ENCODE data around the gene RNPS1.
"Not testable (repeated sequence)": the region's sequence is repeated elsewhere in the genome, so short reads cannot be mapped to it uniquely, and the experiment has no call there.

The RNPS1 gene

DNA sequence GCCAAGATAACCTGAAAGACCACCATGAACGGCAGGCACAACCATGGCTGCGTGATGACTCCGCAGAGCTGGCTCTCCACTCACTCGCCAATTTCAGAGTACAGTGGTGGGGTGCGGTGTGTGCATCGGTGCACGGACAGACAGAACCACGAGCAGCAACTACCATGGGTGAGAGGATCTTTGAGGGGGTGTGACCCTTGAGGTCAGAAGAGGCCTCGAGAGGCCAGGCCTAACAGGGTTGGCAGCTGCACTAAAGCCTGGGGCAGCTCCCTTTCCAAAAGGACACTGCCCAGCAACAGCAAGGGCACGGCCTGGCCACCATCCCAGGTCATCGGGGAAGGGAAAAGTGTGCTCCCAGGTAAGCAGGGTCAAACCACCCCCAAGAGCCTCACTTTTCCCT lies 14.6 kb downstream of the RNPS1 start:
- DNase-seq, result no peak

DNA sequence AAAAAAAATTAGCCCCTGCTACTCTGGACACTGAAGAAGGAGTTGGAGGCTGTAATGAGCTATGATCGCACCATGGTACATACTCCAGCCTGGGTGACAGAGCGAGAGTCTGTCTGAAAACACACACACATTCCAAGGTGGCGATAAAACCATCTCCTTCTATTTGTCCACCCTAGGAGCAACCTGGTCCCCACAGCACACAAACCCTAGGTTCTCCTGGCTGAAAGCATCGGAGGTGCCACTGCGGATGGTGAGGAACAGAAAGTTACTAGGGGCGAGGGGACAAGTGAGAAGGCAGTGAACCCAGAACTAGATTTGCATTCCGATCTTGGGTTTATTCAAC lies 15.1 kb downstream of the RNPS1 start:
- no peak for DNase-seq

DNA sequence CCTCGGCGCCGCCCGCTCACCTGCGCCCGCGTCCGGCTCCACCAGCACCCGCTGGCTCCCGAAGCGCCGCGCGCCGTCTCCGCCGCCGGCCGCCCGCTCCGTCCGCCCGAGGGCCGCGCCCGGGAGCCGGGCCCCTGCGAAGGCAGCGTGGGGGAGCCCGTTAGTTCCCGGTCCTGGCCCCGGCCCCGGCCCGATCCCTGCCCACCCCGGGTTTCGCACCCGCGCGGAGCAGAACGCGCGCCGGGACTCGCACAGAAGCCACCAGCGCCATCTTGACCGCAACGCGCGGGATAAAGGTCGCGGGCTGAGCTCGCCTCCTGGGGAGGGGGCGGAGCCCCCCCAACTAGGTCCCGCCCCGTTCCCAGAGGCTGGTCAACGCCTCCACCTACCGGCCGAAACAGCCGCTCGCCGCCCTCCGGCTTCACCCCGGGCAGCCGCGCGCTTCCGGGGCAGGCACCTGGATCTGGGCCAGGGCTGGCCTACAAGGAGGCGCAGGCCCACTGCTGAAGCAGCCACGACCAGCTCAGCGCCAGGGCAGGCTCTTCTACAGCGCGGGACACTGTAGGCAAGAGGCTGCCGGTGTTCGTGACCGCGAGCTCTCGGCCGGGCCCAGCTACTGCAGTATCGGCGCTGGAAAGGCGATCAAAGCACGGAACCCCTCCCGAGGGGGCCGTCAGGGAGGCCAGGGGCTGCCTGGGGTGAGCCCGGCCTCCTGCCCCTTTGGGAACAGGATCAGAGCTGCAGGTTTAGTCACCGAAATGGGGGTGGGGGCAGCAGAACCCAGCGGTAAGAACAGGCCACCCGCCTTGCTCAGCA lies 16.4 kb downstream of the RNPS1 start, which contains the start of gene ECI1:
Gene ECI1 (minus strand): TSS at position 292 of the 816 bp plus-strand sequence. CDS start 21 bp downstream, at position 271.
- peak; percentile 72 to 95 for DNase-seq

DNA sequence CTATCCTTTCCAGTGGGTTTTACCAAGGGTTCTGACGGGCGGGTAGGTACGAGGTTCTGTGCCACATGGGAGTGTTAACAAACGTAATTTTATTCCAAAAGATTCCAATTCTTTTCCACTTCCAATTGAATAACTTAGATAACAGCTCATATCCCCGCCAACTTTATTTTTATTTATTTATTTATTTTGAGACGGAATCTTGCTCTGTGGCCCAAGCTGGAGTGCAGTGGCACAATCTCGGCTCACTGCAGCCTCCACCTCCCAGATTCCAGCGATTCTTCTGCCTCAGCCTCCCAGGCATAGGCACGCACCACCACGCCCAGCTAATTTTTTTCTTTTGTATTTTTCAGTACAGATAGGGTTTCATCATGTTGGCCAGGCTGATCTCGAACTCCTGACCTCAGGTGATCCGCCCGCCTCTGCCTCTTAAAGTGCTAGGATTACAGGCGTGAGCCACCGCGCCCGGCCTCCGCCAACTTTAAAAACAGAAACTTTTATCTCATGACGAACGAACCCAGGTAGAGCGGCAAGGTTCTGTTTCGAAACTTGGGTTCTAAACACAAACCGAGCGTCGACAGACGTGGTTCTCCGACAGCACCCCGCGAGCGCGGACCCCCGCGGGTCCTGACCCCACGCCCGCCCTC lies 17.2 kb downstream of the RNPS1 start:
- no peak for DNase-seq

DNA sequence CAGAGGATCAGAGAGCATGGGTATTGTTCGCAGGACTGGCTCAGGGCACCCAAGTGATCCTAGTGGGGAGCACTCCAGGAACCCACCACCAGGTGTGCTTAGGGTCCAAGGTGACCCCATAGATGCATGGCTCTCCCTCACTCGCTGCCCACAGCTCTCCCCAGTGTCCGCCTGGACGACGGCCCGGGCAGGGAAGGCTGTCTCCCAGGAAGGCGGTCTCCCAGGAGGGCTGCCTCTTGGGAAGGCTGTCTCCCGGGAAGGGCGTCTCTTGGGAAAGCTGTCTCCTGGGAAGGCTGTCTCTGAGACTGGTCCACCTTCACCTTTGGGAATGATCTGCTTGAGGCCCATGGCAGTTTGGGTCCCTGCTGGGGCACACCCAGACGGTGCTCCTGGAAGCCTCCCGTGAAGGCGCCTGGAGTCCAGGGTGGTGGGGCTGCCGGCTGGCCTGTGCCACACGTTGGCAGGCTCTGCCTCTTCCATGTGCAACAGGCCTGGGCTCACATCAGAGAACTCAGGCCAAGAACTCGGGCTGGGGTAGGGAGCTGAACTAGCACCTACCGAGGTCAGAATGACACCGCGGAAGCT lies 21.5 kb downstream of the RNPS1 start:
- DNase-seq, result no peak

DNA sequence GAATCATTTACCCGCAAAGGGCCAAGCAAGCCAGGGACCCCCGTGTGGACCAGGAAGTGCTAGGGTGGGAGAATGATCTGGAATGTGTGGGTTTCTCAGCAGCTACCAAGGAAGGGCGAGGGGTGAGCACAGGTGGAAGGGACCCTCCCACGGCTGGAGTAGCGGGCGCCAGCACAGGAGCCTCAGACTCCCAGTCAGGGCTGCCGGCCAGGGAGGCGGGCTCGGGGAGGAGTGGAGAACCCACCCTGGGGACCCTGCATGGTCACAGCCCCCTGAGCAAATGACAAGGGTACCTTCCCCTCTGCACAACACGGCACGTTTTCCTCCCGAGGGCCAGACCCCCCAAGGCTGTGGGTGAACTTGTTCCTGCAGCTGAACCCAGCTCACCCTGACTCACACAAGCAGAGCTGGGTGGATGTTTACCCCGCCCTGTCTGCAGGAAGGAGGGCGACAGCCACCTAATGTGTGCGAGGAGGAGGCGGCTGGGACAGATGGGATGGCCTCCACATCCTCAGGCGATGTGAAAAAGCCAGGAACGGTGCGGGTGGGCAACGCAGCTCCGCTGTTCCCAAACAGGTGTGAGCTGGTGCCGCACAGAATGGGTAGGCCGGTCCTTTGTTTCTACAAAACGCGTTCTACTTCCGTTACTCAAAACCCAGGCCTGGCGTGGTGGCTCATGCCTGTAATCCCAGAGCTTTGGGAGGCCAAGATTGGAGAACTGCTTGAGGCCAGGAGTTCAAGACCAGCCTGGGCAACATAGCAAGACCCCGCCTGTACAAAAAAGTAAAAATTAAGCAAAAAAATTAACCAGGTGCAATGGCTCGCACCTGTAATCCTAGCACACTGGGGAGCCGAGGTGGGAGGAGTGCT lies 22.8 kb downstream of the RNPS1 start:
- no peak for DNase-seq

DNA sequence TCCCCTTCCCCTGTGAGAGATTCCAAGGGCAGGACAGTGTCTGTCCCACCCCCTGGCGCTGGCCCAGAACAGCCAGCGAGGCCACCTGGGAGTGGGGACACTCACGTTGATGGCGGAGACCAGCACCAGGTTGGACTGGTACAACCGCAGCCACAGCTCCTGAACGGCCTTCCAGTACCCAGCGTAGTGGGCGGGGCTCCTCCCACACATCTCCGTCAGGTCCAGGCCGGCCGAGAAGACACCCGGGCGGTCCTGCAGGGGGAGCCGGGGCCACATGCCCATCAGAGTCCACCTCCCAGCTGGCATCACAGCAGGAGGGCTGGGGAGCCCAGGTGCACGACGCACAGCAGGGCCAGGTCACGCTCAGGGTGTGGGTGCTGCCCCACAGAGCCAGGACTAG lies 23.6 kb downstream of the RNPS1 start:
- DNase-seq, result no peak

DNA sequence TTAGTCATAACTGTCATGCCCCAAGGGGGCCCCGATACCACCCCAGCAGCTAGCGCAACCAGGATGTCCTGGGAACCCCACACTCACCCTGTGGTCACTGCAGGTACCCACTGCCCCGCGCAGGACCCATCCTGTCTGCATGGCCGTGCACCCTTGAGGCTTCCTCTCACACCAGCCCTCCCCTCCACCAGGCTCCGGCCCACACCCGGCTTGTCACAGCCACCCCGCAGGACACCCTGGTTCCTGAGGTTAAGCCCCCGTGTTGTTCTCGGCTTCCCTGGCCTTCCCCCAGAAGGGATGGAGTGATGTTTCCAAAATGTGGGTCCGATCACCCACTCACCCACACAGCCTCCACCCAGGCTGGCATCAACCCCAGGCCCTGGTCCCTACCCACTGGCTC lies 24.1 kb downstream of the RNPS1 start:
- DNase-seq, result no peak

DNA sequence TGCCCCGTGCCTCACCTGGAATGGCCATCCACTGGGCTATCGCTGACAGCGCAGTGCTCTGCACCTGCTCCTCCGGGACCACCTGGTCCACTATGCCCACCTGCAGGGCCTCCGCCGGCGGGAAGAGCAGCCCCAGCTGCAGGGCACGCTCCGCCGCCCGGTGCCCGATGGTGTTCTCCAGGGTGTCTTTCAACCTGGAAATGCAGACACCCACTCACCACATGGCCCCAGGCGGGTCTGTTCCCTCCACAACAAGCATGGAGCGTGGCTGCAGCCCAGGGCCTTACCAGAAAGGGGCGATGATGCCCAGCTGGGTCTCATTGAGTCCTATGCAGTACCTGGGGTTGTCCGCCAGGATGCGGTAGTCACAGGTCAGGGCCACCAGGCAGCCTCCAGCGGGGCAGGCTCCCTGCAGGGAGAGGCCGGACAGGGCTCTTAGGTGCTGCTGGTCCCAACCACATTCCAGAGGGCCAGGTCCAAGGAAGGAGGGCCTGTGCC lies 24.8 kb downstream of the RNPS1 start:
- DNase-seq, result no peak

DNA sequence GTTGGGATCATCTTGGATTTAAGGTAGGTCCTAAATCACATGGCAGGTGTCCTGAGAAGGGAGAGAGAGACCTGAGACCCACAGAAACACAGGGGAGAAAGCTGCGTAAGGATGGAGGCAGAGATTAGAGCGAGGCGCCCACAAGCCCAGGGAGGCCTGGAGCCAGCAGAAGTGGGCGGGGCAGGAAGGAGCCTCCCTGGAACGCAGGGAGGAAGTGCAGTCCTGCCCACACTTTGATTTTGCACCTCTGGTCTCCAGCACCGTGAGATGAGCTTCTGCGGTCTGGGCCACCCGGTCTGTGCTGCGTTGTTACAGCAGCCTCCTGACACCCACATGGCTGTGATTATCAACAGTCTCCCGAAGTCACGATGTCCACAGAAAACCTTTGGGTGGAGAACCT lies 25.3 kb downstream of the RNPS1 start:
- DNase-seq, result no peak

DNA sequence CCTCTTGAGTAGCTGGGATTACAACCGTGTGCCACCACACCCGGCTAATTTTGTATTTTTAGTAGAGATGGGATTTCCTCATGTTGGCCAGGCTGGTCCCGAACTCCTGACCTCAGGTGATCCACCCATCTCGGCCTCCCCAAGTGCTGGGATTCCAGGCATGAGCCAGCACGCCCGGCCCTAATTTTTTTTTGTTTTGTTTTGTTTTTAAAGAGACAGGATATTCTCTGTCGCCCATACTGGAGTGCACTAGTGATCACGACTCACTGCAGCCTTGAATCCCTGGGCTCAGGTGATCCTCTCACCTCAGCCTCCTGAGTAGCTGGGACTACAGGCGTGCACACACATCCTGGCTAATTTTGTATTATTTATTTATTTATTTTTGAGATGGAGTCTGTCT lies 27.6 kb downstream of the RNPS1 start:
- DNase-seq, result not testable (repeated sequence)

DNA sequence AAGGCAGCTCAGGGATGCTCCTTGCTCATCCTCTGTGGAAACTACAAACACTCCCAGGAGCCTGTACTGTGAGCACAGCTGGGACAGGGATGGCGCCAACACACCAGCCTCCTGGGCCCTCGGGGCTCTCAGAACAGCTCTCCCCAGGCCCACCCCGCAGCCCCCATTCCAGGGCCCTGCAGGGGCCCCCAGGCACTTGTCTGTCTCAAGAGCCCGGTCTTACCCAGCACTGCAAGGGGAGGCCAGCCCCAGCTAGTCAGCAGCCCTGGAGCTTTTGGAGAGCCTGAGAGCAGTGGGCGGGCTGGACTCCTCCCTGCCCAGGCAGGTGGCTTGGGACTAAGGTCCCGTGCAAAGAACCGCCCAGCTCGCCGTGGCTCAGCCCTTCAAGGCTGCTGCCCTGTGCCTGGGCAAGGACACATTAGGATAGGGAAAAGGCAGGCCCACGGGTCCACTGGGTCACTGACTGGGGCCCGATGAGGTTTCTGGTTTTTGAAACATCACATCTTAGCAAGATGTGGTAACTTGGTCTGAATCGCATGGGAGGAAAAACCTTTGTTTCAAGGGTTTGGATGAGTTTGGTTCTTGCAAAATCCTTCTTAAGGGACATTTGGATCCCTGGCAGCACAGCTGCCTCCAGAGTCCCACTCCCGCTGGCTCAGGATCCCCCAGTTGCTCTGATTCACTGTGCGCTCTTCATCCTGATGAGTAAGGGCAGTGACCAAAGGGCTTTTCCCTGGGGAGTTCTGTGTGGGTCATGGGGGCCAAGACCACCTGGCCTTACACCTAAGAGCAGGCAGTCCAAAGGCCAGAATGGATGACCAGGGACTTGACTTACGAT lies 28.9 kb downstream of the RNPS1 start:
- no peak for DNase-seq

DNA sequence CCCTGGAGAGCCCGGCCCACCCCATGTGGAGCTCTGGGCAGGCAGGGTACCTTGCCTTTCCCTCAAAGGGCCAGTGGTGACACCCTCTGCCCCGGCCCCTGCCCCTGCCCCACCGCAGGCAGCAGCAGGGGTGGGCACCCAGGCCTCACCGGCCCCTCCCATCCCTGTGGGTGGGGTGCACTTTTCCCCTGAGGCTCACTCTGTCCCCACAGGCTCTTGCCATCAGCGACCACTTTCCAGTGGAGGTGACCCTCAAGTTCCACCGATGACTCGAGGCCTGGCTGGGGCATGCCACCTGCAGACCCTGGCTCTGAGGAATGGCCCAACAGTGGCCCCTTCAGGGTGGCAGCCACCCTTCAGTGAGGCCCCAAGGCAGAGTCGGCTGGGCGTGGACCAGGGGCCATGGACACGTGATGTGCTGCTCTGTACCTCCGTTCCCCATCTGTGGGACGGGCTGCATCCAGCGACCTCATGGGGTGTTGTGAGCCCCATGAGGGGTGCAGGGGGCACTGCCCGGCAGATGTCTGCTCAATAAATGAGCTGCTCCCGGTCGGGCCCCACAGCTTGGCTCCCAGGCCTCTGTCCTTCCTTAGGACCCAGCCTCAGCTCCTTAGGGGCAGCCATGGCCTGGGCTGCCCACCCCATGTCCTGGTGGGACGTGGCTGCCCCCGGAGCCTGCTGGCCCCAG lies 29.6 kb downstream of the RNPS1 start:
- no peak for DNase-seq

DNA sequence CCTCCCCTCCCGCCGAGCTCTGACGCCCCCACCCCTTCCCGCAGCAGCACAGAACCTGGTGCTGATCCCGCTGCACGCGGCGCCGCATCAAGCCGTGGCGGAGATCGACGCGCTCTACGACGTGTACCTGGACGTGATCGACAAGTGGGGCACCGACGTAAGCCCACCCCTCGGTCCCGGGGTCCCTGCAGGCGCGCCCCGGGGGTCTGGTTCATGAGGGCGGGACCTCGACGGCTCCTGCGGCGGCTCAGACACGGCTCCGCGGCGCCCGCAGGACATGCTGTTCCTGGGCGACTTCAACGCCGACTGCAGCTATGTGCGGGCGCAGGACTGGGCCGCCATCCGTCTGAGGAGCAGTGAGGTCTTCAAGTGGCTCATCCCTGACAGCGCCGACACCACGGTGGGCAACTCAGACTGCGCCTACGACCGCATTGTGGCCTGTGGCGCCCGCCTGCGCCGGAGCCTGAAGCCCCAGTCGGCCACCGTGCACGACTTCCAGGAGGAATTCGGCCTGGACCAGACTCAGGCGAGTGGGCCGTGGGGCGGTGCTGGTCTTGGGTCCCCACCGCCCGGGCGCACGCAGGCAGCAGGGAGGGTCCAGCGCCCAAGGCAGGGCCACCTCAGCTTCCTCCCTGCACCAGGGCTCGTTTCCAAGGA lies 30.3 kb downstream of the RNPS1 start:
- DNase-seq, result no peak

DNA sequence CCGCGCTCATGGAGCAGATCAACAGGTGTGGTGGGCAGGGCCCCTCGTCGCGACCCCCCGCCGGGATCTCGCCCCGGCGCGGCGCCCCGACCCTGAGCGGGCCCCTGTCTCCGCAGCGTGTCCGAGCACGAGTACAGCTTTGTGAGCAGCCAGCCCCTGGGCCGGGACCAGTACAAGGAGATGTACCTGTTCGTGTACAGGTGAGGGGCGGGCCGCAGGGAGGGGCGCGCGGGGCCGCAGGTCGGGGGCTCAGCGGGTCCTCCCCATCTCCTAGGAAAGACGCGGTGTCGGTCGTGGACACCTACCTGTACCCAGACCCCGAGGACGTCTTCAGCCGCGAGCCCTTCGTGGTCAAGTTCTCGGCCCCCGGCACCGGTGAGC lies 30.8 kb downstream of the RNPS1 start:
- DNase-seq, result no peak

DNA sequence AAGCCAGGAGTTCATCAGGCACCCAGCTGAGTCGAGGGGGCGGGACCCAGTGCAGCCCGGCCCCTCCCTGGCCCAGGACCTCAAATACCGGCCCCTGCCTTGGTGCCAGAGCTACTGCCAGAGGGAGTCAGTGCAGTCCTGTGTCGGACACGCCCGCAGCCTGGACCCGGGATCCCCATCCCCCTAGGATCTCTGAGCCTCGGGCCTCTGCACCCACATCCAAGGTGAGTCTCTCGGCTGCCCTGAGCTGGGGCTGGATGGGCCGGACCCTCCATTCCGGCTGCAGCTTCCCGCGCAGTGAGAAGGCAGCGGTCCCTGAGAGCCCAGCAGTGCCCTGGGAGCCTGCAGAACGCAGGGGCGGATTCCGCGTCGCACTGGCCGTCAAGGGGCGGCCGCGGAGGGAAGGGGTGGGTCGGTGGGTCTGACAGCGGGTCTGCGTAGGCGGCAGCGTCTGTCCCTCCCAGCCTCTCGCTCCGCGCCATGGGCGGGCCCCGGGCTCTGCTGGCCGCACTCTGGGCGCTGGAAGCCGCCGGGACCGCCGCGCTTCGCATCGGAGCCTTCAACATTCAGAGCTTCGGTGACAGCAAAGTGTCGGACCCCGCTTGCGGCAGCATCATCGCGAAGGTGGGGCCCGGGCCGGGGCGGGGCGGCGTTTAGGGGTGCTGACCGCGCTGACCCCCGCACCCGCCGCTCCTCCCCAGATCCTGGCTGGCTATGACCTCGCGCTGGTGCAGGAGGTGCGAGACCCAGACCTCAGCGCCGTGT lies 31.4 kb downstream of the RNPS1 start, which contains the start of gene DNASE1L2:
Gene DNASE1L2 (plus strand): TSS at position 108 of the 765 bp plus-strand sequence. CDS start 373 bp downstream, at position 481.
- no peak for DNase-seq

DNA sequence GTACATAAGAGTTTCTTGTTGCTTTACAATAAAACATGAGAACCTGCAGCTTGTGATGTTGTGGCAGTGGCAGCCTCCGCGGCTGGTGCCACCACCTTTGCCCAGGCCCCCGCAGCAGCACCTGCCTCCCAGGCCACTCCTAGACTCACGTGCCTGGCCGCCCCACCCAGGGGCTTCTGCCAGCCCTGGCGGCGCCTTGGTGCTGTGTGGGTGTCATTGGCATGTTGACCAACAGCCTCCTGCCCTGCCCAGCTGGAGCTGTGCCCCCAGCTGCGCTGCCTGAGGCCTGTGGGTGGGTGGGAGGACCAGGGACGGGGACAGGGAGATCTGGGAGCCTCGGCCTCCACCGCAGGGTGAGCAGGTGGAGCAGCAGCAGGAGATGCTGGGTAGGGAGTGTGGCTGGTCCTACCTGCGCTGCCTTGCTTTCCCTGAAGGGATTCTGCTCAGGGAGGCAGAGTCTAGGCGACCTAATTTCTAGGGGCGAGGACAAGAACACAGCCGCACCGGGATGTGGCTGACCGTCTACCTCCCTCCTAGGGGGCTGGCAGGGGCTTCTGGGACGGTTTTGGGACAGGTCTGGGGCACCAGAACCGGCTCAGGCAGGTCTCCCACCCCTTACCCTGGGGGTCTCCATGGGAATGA lies 32.1 kb downstream of the RNPS1 start:
- no peak for DNase-seq

DNA sequence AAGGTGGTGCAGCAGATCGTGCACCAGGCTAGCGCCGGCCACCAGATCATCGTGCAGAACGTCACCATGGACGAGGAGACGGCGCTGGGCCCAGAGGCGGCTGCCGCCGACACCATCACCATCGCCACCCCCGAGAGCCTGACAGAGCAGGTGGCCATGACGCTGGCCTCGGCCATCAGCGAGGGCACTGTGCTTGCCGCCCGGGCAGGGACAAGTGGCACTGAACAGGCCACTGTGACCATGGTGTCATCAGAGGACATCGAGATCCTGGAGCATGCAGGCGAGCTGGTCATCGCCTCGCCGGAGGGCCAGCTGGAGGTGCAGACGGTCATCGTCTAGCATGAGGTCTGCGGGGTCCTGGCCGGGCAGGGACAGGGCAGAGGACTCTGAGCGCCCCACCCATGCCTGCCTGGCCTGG lies 32.7 kb downstream of the RNPS1 start:
- no peak for DNase-seq

DNA sequence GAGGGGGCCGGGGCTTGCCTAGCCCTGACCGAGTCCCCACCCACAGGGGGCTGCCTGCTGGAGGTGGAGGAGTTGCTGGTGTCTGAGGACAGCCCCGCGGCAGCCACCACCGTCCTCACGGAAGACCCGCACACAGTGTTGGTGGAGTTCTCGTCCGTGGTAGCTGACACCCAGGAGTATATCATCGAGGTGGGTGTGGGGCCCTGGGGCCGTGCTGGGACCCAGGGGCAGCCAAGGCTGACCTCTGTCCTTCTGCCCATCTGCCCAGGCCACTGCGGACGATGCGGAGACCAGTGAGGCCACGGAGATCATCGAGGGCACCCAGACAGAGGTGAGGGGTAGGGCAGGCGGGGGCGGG lies 33.1 kb downstream of the RNPS1 start:
- DNase-seq, result no peak
